WTC11 (cell line): Measurements from ENCODE around the gene STK39.

ENCODE experiments used
- ATF1 ChIP-seq: sonication (generic); formaldehyde crosslinking; IDR thresholded peaks from 2 replicates; pipeline ENCODE4 v1.8.1; 2023; ENCODE audit warnings: mild to moderate bottlenecking, moderate library complexity, missing genetic modification reagents
- CBFB ChIP-seq: sonication (generic); formaldehyde crosslinking; IDR thresholded peaks from 2 replicates; pipeline ENCODE4 v1.8.1; 2022; ENCODE audit warnings: mild to moderate bottlenecking, low read depth, missing genetic modification reagents
- CTCF ChIP-seq: fragments of 200-600 bp; IDR thresholded peaks from 2 replicates; pipeline ENCODE4 v1.8.0; 2022; ENCODE audit warnings: antibody characterized with exemption
- ETV6 ChIP-seq: sonication (generic); formaldehyde crosslinking; IDR thresholded peaks from 2 replicates; pipeline ENCODE4 v1.8.1; 2022; ENCODE audit warnings: mild to moderate bottlenecking, missing genetic modification reagents
- MAX ChIP-seq: sonication (generic); formaldehyde crosslinking; IDR thresholded peaks from 2 replicates; pipeline ENCODE4 v1.8.0; 2022; ENCODE audit warnings: mild to moderate bottlenecking, missing genetic modification reagents
- NR2C2 ChIP-seq: sonication (generic); formaldehyde crosslinking; IDR thresholded peaks from 2 replicates; pipeline ENCODE4 v1.8.0; 2022; ENCODE audit warnings: mild to moderate bottlenecking, missing genetic modification reagents

GRCh38 chr2:168182550-168183249 is 64.7 kb downstream of the STK39 start:
- TF ChIP-seq CTCF (no peak), NR2C2 (CRISPR knock-in tag) (no peak), CBFB (CRISPR knock-in tag) (no peak), MAX (CRISPR knock-in tag) (no peak), ETV6 (CRISPR knock-in tag) (no peak), ATF1 (CRISPR knock-in tag) (no peak)
